Type B pancreatic cell (in vitro differentiated cells): ENCODE measurements around the gene TNFSF9. TPM values are rescaled to one million over a fixed set of nuclear protein-coding genes. Genes with fewer than 3 reads are reported as not detected.

ENCODE experiments used
- DNase-seq: peaks from one replicate; pipeline ENCODE4 v3.0.0; 2021; ENCODE audit warnings: mixed read lengths; ENCODE audit not compliant: unreplicated experiment; ENCODE audit errors: extremely low spot score
- H3K27ac Mint-ChIP-seq: 2 replicates; pipeline ENCODE4 v1.8.0; 2021; ENCODE audit warnings: mild to moderate bottlenecking, mixed read lengths
- H3K27me3 Mint-ChIP-seq: 2 replicates; pipeline ENCODE4 v1.8.0; 2021; ENCODE audit warnings: mixed read lengths
- H3K36me3 Mint-ChIP-seq: 2 replicates; pipeline ENCODE4 v1.8.0; 2021; ENCODE audit warnings: mixed read lengths
- H3K4me1 Mint-ChIP-seq: one replicate; pipeline ENCODE4 v1.8.0; 2021; ENCODE audit warnings: mixed read lengths; ENCODE audit not compliant: unreplicated experiment
- H3K4me3 Mint-ChIP-seq: 2 replicates; pipeline ENCODE4 v1.8.0; 2021; ENCODE audit warnings: mild to moderate bottlenecking, mixed read lengths
- H3K9me3 Mint-ChIP-seq: 2 replicates; pipeline ENCODE4 v1.8.0; 2021; ENCODE audit warnings: mixed read lengths
- total RNA-seq: library from RNA; stranded (reverse); gene quantifications from 2 replicates; pipeline ENCODE4 v1.2.1, GENCODE V29; 2021; ENCODE audit warnings: low replicate concordance
- TF ChIP-seq, protein P1 (sequence below): fragments of 200-600 bp; sonication (generic); conservative IDR thresholded peaks from 2 replicates; pipeline ENCODE4 v1.5.0; 2021; ENCODE audit warnings: antibody characterized with exemption, mild to moderate bottlenecking

Gene TNFSF9
- total RNA-seq, 1 donor from 2014 or later: 1.3 TPM

DNA sequence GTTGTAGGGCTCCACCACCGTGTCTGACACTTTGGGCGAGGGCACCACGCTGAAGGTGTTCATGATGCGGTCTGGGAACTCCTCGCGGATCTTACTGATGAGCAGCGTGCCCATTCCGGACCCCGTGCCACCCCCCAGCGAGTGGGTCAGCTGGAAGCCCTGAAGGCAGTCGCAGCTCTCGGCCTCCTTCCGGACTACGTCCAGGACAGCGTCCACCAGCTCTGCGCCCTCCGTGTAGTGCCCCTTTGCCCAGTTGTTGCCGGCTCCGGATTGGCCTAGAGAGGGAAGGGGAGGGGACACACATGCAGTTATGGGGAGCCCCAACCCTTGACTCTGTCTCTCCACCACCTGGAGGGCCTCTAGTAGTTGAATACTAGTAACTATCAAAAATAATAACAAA, 34.9 kb upstream of the TNFSF9 start:
- H3K36me3 Mint-ChIP-seq: no peaks in the 10 kb centered on the region
- H3K27me3 Mint-ChIP-seq: peaks cover 25% of the 10 kb centered on the region
- no peak overlapping the region for H3K27ac Mint-ChIP-seq
- H3K4me3 Mint-ChIP-seq: no peak overlapping the region
- H3K9me3 Mint-ChIP-seq: peaks cover 4% of the 10 kb centered on the region
- DNase-seq: no peak
- no peaks in the 10 kb centered on the region for H3K4me1 Mint-ChIP-seq
- TF ChIP-seq, protein P1, sequence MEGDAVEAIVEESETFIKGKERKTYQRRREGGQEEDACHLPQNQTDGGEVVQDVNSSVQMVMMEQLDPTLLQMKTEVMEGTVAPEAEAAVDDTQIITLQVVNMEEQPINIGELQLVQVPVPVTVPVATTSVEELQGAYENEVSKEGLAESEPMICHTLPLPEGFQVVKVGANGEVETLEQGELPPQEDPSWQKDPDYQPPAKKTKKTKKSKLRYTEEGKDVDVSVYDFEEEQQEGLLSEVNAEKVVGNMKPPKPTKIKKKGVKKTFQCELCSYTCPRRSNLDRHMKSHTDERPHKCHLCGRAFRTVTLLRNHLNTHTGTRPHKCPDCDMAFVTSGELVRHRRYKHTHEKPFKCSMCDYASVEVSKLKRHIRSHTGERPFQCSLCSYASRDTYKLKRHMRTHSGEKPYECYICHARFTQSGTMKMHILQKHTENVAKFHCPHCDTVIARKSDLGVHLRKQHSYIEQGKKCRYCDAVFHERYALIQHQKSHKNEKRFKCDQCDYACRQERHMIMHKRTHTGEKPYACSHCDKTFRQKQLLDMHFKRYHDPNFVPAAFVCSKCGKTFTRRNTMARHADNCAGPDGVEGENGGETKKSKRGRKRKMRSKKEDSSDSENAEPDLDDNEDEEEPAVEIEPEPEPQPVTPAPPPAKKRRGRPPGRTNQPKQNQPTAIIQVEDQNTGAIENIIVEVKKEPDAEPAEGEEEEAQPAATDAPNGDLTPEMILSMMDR: no peak

DNA sequence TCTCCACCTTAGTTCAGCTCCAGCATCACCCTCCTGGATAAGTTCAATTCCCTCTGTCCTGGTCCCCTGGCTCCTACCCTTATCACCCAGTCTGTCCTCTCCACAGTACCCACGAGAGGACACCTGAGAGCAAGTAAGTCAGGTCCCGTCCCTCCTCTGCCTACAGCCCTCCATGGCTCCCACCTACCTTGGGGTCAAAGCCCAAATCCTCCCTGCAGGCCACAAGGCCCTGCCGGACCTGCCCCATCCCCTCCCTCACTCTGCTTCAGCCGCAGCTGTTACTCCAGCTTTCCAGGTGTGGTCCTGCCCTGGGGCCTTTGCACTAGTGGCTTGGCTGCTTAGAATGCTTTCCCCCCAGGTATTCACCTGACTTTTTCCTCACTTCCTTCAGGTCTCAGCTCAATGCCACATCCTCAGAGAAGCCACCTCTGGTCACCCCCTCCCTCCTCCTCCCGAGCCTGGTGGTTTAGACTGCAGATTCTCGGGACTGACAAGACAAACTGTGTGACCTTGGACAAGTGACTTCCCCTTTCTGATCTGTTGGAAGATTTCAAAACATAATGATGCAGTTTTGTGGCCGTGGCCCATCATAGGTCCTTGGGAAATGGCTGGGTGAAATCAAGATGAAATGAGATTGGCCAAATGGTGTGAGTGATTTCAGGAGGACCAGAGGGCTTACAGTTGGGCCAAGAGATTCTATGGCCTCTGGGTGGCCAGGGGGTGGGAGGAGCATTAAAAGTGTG, 32.4 kb upstream of the TNFSF9 start:
- H3K27ac Mint-ChIP-seq: no peak overlapping the region
- no peaks in the 10 kb centered on the region for H3K36me3 Mint-ChIP-seq
- H3K27me3 Mint-ChIP-seq: peaks cover 39% of the 10 kb centered on the region
- H3K4me1 Mint-ChIP-seq: no peaks in the 10 kb centered on the region
- no peak overlapping the region for H3K4me3 Mint-ChIP-seq
- TF ChIP-seq, protein P1: no peak
- H3K9me3 Mint-ChIP-seq: no peaks in the 10 kb centered on the region
- DNase-seq: no peak

DNA sequence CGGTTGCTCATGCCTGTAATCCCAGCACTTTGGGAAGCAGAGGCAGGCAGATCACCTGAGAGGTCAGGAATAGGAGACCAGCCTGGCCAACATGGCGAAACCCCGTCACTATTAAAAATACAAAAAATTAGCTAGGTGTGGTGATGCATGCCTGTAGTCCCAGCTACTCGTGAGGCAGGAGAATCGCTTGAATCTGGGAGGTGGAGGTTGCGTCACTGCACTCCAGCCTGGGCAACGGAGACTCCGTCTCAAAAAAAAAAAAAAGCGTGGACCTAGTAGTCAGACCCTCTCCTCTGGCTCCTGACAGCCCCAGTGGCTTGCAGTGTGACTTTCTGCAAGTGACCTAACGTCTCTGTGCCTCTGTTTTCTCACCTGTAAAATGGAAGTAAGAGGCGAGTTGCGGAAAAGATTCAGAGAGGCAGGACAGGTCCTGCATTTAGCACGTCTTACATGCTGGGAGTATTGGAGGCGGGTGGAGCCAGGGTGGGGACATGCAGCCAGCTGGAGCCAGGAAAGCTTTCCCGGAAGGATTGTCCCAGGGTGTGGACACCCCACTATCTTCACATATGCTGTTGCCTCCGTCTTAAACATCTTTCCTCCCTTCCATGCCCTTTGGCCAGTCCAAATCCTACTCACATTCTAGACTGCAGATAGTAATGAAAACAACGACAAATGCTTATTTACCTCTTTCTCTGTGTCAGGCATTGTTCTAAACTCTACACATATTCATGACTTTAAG, 31.6 kb upstream of the TNFSF9 start:
- Mint-ChIP-seq H3K27me3 (peaks cover 43% of the 10 kb centered on the region), H3K4me1 (no peaks in the 10 kb centered on the region), H3K36me3 (no peaks in the 10 kb centered on the region), H3K9me3 (no peaks in the 10 kb centered on the region), H3K4me3 (no peak overlapping the region), H3K27ac (no peak overlapping the region)
- TF ChIP-seq, protein P1: no peak
- no peak for DNase-seq

DNA sequence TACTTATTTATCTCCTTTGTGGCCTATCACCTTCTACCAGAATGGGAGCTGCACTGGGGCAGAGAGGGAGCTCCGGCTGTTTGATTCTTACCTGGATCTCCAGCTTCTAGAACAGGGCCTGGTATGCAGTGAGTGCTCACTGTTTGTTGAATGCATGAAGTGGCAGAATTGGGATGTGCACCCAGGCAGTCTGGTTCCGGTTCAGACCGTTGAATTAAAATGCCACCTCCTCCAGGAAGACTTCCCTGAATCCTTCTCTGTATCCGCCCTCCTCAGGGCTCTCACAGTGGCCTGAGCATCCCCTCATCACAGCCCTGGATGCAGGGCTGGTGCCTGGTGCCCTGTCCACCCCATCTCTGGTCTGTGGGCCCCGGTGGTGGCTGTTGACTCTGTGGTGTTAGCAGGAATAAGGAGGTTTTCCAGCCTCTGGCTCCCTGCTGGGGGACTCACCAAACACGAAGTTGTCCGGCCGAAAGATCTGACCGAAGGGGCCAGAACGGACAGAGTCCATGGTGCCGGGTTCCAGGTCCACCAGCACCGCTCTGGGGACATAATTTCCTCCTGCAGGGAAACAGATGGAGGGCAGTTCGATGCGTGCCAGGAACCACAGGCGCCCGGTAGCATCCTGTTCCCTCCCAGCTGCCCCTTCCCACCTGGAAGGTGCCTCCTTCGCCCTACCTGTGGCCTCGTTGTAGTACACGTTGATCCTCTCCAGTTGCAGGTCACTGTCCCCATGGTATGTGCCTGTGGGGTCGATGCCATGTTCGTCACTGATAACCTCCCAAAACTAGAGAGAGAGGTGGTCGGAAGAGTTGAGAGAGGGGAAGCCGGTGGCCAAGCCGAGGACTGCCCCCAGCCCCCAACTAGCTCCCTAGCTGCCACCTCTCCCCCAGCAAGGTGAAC, 29.7 kb upstream of the TNFSF9 start:
- H3K27ac Mint-ChIP-seq: no peak overlapping the region
- H3K4me3 Mint-ChIP-seq: peak overlapping the region; percentile 85
- no peaks in the 10 kb centered on the region for H3K9me3 Mint-ChIP-seq
- H3K36me3 Mint-ChIP-seq: no peaks in the 10 kb centered on the region
- TF ChIP-seq, protein P1: no peak
- no peak for DNase-seq
- H3K27me3 Mint-ChIP-seq: peaks cover 43% of the 10 kb centered on the region
- no peaks in the 10 kb centered on the region for H3K4me1 Mint-ChIP-seq
